Mucosa of stomach (tissue), 1 donor: ENCODE data around the gene GNAS.
A peak's percentile ranks its signal among the peaks of the same experiment; 100 is the strongest.

Source experiments
- H3K27me3 ChIP-seq: one replicate; pipeline ENCODE4 v1.7.0; 2013; ENCODE audit warnings: mild to moderate bottlenecking, low read length; ENCODE audit not compliant: control insufficient read depth, insufficient read depth
- H3K36me3 ChIP-seq: one replicate; pipeline ENCODE4 v1.7.0; 2013; ENCODE audit warnings: low read length; ENCODE audit not compliant: control insufficient read depth, insufficient read depth
- H3K4me1 ChIP-seq: one replicate; pipeline ENCODE4 v1.7.0; 2013; ENCODE audit warnings: mild to moderate bottlenecking, low read length; ENCODE audit not compliant: control insufficient read depth, insufficient read depth
- H3K4me3 ChIP-seq: one replicate; pipeline ENCODE4 v1.7.0; 2013; ENCODE audit warnings: low read length
- H3K9ac ChIP-seq: one replicate; pipeline ENCODE4 v1.7.0; 2013; ENCODE audit warnings: mild to moderate bottlenecking, low read length, moderate library complexity
- H3K9me3 ChIP-seq: one replicate; pipeline ENCODE4 v1.7.0; 2013; ENCODE audit warnings: mild to moderate bottlenecking, low read length, moderate library complexity; ENCODE audit not compliant: control insufficient read depth
- donor health status: Pancreatic carcinoma.

Gene GNAS

GRCh38 chr20:58907320-58908137 lies 55.0 kb downstream of the GNAS start:
- Histone ChIP-seq H3K4me1 (peaks cover 32% of the 10 kb centered on the region), H3K9ac (peak overlapping the region; percentile 42), H3K4me3 (no peak overlapping the region), H3K27me3 (no peaks in the 10 kb centered on the region), H3K36me3 (peaks cover 18% of the 10 kb centered on the region), H3K9me3 (no peaks in the 10 kb centered on the region)

- H3K4me1 ChIP-seq = peaks cover 26% of the 10 kb centered on the region
- H3K9me3 ChIP-seq = no peaks in the 10 kb centered on the region
- peaks cover 18% of the 10 kb centered on the region for H3K36me3 ChIP-seq
- no peak overlapping the region for H3K4me3 ChIP-seq
- H3K27me3 ChIP-seq = no peaks in the 10 kb centered on the region
- H3K9ac ChIP-seq = peak overlapping the region; percentile 13
Measured at GRCh38 chr20:58908221-58908620, 55.7 kb downstream of the GNAS start.

GRCh38 chr20:58908941-58909340 lies 56.4 kb downstream of the GNAS start:
- Histone ChIP-seq H3K9ac (no peak overlapping the region), H3K9me3 (no peaks in the 10 kb centered on the region), H3K27me3 (no peaks in the 10 kb centered on the region), H3K4me1 (peaks cover 26% of the 10 kb centered on the region), H3K36me3 (peaks cover 18% of the 10 kb centered on the region), H3K4me3 (no peak overlapping the region)

- no peak overlapping the region for H3K4me3 ChIP-seq
- H3K9ac ChIP-seq = no peak overlapping the region
- peaks cover 18% of the 10 kb centered on the region for H3K36me3 ChIP-seq
- H3K4me1 ChIP-seq = peaks cover 26% of the 10 kb centered on the region
- H3K9me3 ChIP-seq = no peaks in the 10 kb centered on the region
- H3K27me3 ChIP-seq = no peaks in the 10 kb centered on the region
Measured at GRCh38 chr20:58909585-58909984, 57.1 kb downstream of the GNAS start.

GRCh38 chr20:58910473-58910872 lies 58.0 kb downstream of the GNAS start:
- H3K9ac ChIP-seq = no peak overlapping the region

GRCh38 chr20:58911309-58911708 lies 58.8 kb downstream of the GNAS start:
- H3K9ac ChIP-seq = no peak overlapping the region
- H3K27me3 ChIP-seq = no peaks in the 10 kb centered on the region
- H3K4me3 ChIP-seq = no peak overlapping the region
- no peaks in the 10 kb centered on the region for H3K9me3 ChIP-seq
- H3K4me1 ChIP-seq = peaks cover 19% of the 10 kb centered on the region
- H3K36me3 ChIP-seq = peaks cover 14% of the 10 kb centered on the region

More at GRCh38 chr20:58910473-58910872, 58.0 kb downstream of the GNAS start:
- Histone ChIP-seq H3K27me3 (no peaks in the 10 kb centered on the region), H3K9me3 (no peaks in the 10 kb centered on the region), H3K4me3 (no peak overlapping the region), H3K36me3 (peaks cover 18% of the 10 kb centered on the region), H3K4me1 (peaks cover 26% of the 10 kb centered on the region)

GRCh38 chr20:58911970-58912369 lies 59.5 kb downstream of the GNAS start:
- Histone ChIP-seq H3K4me1 (peaks cover 14% of the 10 kb centered on the region), H3K9ac (no peak overlapping the region), H3K27me3 (no peaks in the 10 kb centered on the region), H3K4me3 (no peak overlapping the region), H3K36me3 (peaks cover 14% of the 10 kb centered on the region), H3K9me3 (no peaks in the 10 kb centered on the region)

GRCh38 chr20:58913079-58913478 lies 60.6 kb downstream of the GNAS start:
- H3K4me3 ChIP-seq = no peak overlapping the region
- peaks cover 3% of the 10 kb centered on the region for H3K4me1 ChIP-seq
- no peak overlapping the region for H3K9ac ChIP-seq
- H3K27me3 ChIP-seq = no peaks in the 10 kb centered on the region
- no peaks in the 10 kb centered on the region for H3K9me3 ChIP-seq
- peaks cover 14% of the 10 kb centered on the region for H3K36me3 ChIP-seq

- H3K9me3 ChIP-seq = no peaks in the 10 kb centered on the region
- H3K4me1 ChIP-seq = no peaks in the 10 kb centered on the region
- no peaks in the 10 kb centered on the region for H3K36me3 ChIP-seq
- H3K9ac ChIP-seq = no peak overlapping the region
- H3K4me3 ChIP-seq = no peak overlapping the region
- H3K27me3 ChIP-seq = no peaks in the 10 kb centered on the region
Measured at GRCh38 chr20:58918621-58919020, 66.1 kb downstream of the GNAS start.

GRCh38 chr20:58921564-58921963 lies 69.0 kb downstream of the GNAS start:
- no peak overlapping the region for H3K4me3 ChIP-seq
- no peak overlapping the region for H3K9ac ChIP-seq
- no peaks in the 10 kb centered on the region for H3K4me1 ChIP-seq
- H3K27me3 ChIP-seq = no peaks in the 10 kb centered on the region
- no peaks in the 10 kb centered on the region for H3K9me3 ChIP-seq
- H3K36me3 ChIP-seq = no peaks in the 10 kb centered on the region

GRCh38 chr20:58922036-58922435 lies 69.5 kb downstream of the GNAS start:
- no peaks in the 10 kb centered on the region for H3K4me1 ChIP-seq
- no peaks in the 10 kb centered on the region for H3K36me3 ChIP-seq

GRCh38 chr20:58923117-58923712 lies 70.7 kb downstream of the GNAS start:
- Histone ChIP-seq H3K9ac (no peak overlapping the region), H3K36me3 (no peaks in the 10 kb centered on the region), H3K4me1 (no peaks in the 10 kb centered on the region), H3K4me3 (no peak overlapping the region), H3K27me3 (no peaks in the 10 kb centered on the region), H3K9me3 (no peaks in the 10 kb centered on the region)

More at GRCh38 chr20:58922036-58922435, 69.5 kb downstream of the GNAS start:
- Histone ChIP-seq H3K9me3 (no peaks in the 10 kb centered on the region), H3K9ac (no peak overlapping the region), H3K4me3 (no peak overlapping the region), H3K27me3 (no peaks in the 10 kb centered on the region)
